Measurements from ENCODE around the gene MSTN. TPM values are rescaled to one million over a fixed set of nuclear protein-coding genes. Genes with fewer than 3 reads are reported as not detected.

The MSTN gene
- total RNA-seq, 1 experiment from 2014 or later: not detected

- CTCF ChIA-PET: no interaction called here
These were observed 6.2 kb upstream of the MSTN start for GRCh38 chr2:190068764-190069163.

GRCh38 chr2:190065839-190066238 lies 3.3 kb upstream of the MSTN start:
- no peaks in the 10 kb centered on the region for H3F3A ChIP-seq (ENCODE audit: insufficient read depth, low read depth)
- no peaks in the 10 kb centered on the region for H3K79me2 ChIP-seq (ENCODE audit: low read depth)
- no peaks in the 10 kb centered on the region for H3K36me3 ChIP-seq (ENCODE audit: low read depth)
- no peaks in the 10 kb centered on the region for H3K9me2 ChIP-seq (ENCODE audit: insufficient read depth)
- H4K20me1 ChIP-seq (ENCODE audit: insufficient read depth): no peaks in the 10 kb centered on the region
- no TSS peak for BruUV-seq (replicated peaks)
- DNase-seq: no peak
- TF ChIP-seq CTCF (conservative IDR thresholded peaks at IDR 0.05): no peak
- no peak for TF ChIP-seq EZH2 (IDR thresholded peaks at IDR 0.05; ENCODE audit: low read depth)
- POLR2A ChIA-PET (ENCODE audit: unreplicated experiment): no interaction called here
- H3K9me3 ChIP-seq (ENCODE audit: insufficient read depth, low read depth): no peaks in the 10 kb centered on the region
- H2AFZ ChIP-seq: no peak overlapping the region
- no peaks in the 10 kb centered on the region for H3K4me1 ChIP-seq (replicated peaks; ENCODE audit: insufficient read depth)
- no peak overlapping the region for H3K4me3 ChIP-seq
- H3K27me3 ChIP-seq (ENCODE audit: insufficient read depth, low read depth): no peaks in the 10 kb centered on the region
- intact Hi-C loops (cut with micrococcal nuclease; ENCODE audit: unreplicated experiment): no loop called here
- H3K4me2 ChIP-seq: no peak overlapping the region
- no peak overlapping the region for H3K27ac ChIP-seq
- CTCF ChIA-PET: interaction anchor here (0.8 kb wide), 1 partner anchor 541 kb away, joined by 3 read pairs; no protein-coding TSS in a partner anchor

More at GRCh38 chr2:190068764-190069163, 6.2 kb upstream of the MSTN start:
- Histone ChIP-seq H3K9me2 (ENCODE audit: insufficient read depth) (no peaks in the 10 kb centered on the region), H3K4me1 (replicated peaks; ENCODE audit: insufficient read depth) (no peaks in the 10 kb centered on the region), H2AFZ (no peak overlapping the region), H3K27ac (no peak overlapping the region), H3F3A (ENCODE audit: insufficient read depth, low read depth) (no peaks in the 10 kb centered on the region), H3K79me2 (ENCODE audit: low read depth) (no peaks in the 10 kb centered on the region), H3K27me3 (ENCODE audit: insufficient read depth, low read depth) (no peaks in the 10 kb centered on the region), H3K36me3 (ENCODE audit: low read depth) (no peaks in the 10 kb centered on the region), H3K9me3 (ENCODE audit: insufficient read depth, low read depth) (no peaks in the 10 kb centered on the region), H3K4me2 (no peak overlapping the region), H3K4me3 (no peak overlapping the region), H4K20me1 (ENCODE audit: insufficient read depth) (no peaks in the 10 kb centered on the region)
- intact Hi-C loops (cut with micrococcal nuclease; ENCODE audit: unreplicated experiment): no loop called here
- BruUV-seq (replicated peaks): no TSS peak
- POLR2A ChIA-PET (ENCODE audit: unreplicated experiment): no interaction called here
- DNase-seq: no peak
- no peak for TF ChIP-seq CTCF (conservative IDR thresholded peaks at IDR 0.05)
- TF ChIP-seq EZH2 (IDR thresholded peaks at IDR 0.05; ENCODE audit: low read depth): no peak

GRCh38 chr2:190063624-190064023 lies 1.1 kb upstream of the MSTN start:
- no peak overlapping the region for H2AFZ ChIP-seq
- no peaks in the 10 kb centered on the region for H3K4me1 ChIP-seq (replicated peaks; ENCODE audit: insufficient read depth)
- H3K27ac ChIP-seq: no peak overlapping the region
- DNase-seq: no peak
- H3F3A ChIP-seq (ENCODE audit: insufficient read depth, low read depth): no peaks in the 10 kb centered on the region
- no peaks in the 10 kb centered on the region for H4K20me1 ChIP-seq (ENCODE audit: insufficient read depth)
- no peak overlapping the region for H3K4me3 ChIP-seq
- BruUV-seq (replicated peaks): no TSS peak
- TF ChIP-seq CTCF (conservative IDR thresholded peaks at IDR 0.05) (no peak), EZH2 (IDR thresholded peaks at IDR 0.05; ENCODE audit: low read depth) (no peak)
- CTCF ChIA-PET: no interaction called here
- no peaks in the 10 kb centered on the region for H3K9me2 ChIP-seq (ENCODE audit: insufficient read depth)
- POLR2A ChIA-PET (ENCODE audit: unreplicated experiment): interaction anchor here (0.6 kb wide), 1 partner anchor 483 kb away, joined by 3 read pairs; the partner anchor contains the start of gene SLC40A1
- no peaks in the 10 kb centered on the region for H3K27me3 ChIP-seq (ENCODE audit: insufficient read depth, low read depth)
- intact Hi-C loops (cut with micrococcal nuclease; ENCODE audit: unreplicated experiment): no loop called here
- H3K4me2 ChIP-seq: no peak overlapping the region
- no peaks in the 10 kb centered on the region for H3K36me3 ChIP-seq (ENCODE audit: low read depth)
- H3K9me3 ChIP-seq (ENCODE audit: insufficient read depth, low read depth): no peaks in the 10 kb centered on the region
- H3K79me2 ChIP-seq (ENCODE audit: low read depth): no peaks in the 10 kb centered on the region
